GM19397 (cell line): ENCODE data around the gene CDK14.
"Not testable (repeated sequence)": the region's sequence is repeated elsewhere in the genome, so short reads cannot be mapped to it uniquely, and the experiment has no call there.

ENCODE experiments used
- ATAC-seq: cut with Tn5 transposase; IDR thresholded peaks from one replicate; pipeline ENCODE4 v1.9.1; 2021; ENCODE audit warnings: mild to moderate bottlenecking, moderate library complexity; ENCODE audit not compliant: unreplicated experiment

The CDK14 gene

GRCh38 chr7:90713628-90714027, 117.5 kb downstream of the CDK14 start:
- no peak for ATAC-seq

- peak; percentile 47 for ATAC-seq
Observed at GRCh38 chr7:90715067-90715466, 118.9 kb downstream of the CDK14 start.

- no peak for ATAC-seq
Observed at GRCh38 chr7:90717296-90718060, 121.4 kb downstream of the CDK14 start.

GRCh38 chr7:90719155-90719554, 123.0 kb downstream of the CDK14 start:
- ATAC-seq: no peak

- ATAC-seq: no peak
Observed at GRCh38 chr7:90720984-90721760, 125.1 kb downstream of the CDK14 start.

- ATAC-seq: no peak
Observed at GRCh38 chr7:90721869-90722431, 125.8 kb downstream of the CDK14 start.

GRCh38 chr7:90723233-90723632, 127.1 kb downstream of the CDK14 start:
- no peak for ATAC-seq

GRCh38 chr7:90723866-90724265, 127.7 kb downstream of the CDK14 start:
- no peak for ATAC-seq

- no peak for ATAC-seq
Observed at GRCh38 chr7:90726120-90726519, 130.0 kb downstream of the CDK14 start.

- ATAC-seq: no peak
Observed at GRCh38 chr7:90726623-90727022, 130.5 kb downstream of the CDK14 start.

- no peak for ATAC-seq
Observed at GRCh38 chr7:90727412-90727811, 131.3 kb downstream of the CDK14 start.

GRCh38 chr7:90728568-90728967, 132.4 kb downstream of the CDK14 start:
- ATAC-seq: peak; percentile 55

GRCh38 chr7:90735611-90736280, 139.6 kb downstream of the CDK14 start:
- not testable (repeated sequence) for ATAC-seq

- no peak for ATAC-seq
Observed at GRCh38 chr7:90736316-90736715, 140.2 kb downstream of the CDK14 start.

GRCh38 chr7:90736968-90737939, 141.1 kb downstream of the CDK14 start:
- ATAC-seq: peak; percentile 88

GRCh38 chr7:90738249-90738648, 142.1 kb downstream of the CDK14 start:
- no peak for ATAC-seq

GRCh38 chr7:90739716-90740115, 143.6 kb downstream of the CDK14 start:
- no peak for ATAC-seq

- no peak for ATAC-seq
Observed at GRCh38 chr7:90740386-90740785, 144.3 kb downstream of the CDK14 start.

GRCh38 chr7:90743626-90744025, 147.5 kb downstream of the CDK14 start:
- ATAC-seq: no peak

- no peak for ATAC-seq
Observed at GRCh38 chr7:90747516-90747915, 151.4 kb downstream of the CDK14 start.
